ENCODE measurements around the gene NUP160. TPM values are rescaled to one million over a fixed set of nuclear protein-coding genes. Genes with fewer than 3 reads are reported as not detected.

The NUP160 gene
- polyA plus RNA-seq, 2 of the 4 experiments (the other 2 are of a cell fraction), result 34.9 to 70.4 TPM

DNA sequence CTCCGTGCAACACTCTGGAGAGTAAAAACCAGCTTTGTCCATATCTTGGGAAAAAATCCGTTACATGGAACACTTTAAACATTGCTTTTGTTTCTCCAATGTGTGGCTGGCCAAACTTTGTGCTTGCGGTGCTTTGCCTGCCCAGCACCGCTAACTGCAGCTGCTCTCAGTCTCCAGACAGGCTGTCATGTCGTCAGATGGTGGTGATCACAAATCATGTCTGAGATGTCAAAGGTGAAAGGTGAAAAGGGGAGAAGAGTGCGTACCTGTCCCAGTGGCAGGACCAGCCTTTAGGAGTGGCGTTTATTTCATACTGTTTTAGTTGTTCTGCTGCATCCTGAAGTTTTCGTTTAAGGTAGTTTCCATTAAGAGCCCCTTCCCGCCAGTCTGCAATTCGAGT lies 115.9 kb downstream of the NUP160 start:
- ATAC-seq (no peak), FAIRE-seq (no peak), DNase-seq (ENCODE audit: low read depth in 1 of 2, low spot score in 1 of 2) (no peak)
- Histone ChIP-seq H3K27ac (no peak overlapping the region), H3K4me2 (no peak overlapping the region), H3K4me3 (no peak overlapping the region), H3K4me1 (no peaks in the 10 kb centered on the region), H3K9me3 (no peaks in the 10 kb centered on the region)
- WGBS (ENCODE audit: missing lambda C conversion rate), result 93% methylated on average over 10 of the region's 10 CpGs
- ChIA-PET POLR2A (no interaction called here), CTCF (no interaction called here)
- TF ChIP-seq, protein P1, sequence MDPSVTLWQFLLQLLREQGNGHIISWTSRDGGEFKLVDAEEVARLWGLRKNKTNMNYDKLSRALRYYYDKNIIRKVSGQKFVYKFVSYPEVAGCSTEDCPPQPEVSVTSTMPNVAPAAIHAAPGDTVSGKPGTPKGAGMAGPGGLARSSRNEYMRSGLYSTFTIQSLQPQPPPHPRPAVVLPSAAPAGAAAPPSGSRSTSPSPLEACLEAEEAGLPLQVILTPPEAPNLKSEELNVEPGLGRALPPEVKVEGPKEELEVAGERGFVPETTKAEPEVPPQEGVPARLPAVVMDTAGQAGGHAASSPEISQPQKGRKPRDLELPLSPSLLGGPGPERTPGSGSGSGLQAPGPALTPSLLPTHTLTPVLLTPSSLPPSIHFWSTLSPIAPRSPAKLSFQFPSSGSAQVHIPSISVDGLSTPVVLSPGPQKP (IDR thresholded peaks at IDR 0.05; ENCODE audit: low read depth, low read length), result no peak
- TF ChIP-seq SMC3 (IDR thresholded peaks at IDR 0.05) (no peak), ESRRA (IDR thresholded peaks at IDR 0.05; ENCODE audit: borderline replicate concordance, low read length) (no peak), TP53 (CRISPR knock-in tag; IDR thresholded peaks at IDR 0.05) (no peak), JUNB (IDR thresholded peaks at IDR 0.05) (no peak), MAZ (IDR thresholded peaks at IDR 0.05; ENCODE audit: borderline replicate concordance, low read depth, low read length) (no peak), TFCP2L1 (CRISPR knock-in tag; IDR thresholded peaks at IDR 0.05) (no peak), BHLHE40 (IDR thresholded peaks at IDR 0.05; ENCODE audit: low read depth, low read length) (no peak), HOXB13 (CRISPR knock-in tag; IDR thresholded peaks at IDR 0.05; ENCODE audit: low read depth) (no peak), NR3C1 (IDR thresholded peaks at IDR 0.05) (no peak), ZSCAN20 (CRISPR knock-in tag; IDR thresholded peaks at IDR 0.05) (no peak), ZFP36 (IDR thresholded peaks at IDR 0.05; ENCODE audit: borderline replicate concordance, partially characterized antibody) (no peak), ZC3H11A (IDR thresholded peaks at IDR 0.05) (no peak), FOSL2 (IDR thresholded peaks at IDR 0.05) (no peak), FOSL2 (CRISPR knock-in tag; IDR thresholded peaks at IDR 0.05) (no peak), RCOR1 (IDR thresholded peaks at IDR 0.05; ENCODE audit: low read depth, low read length) (no peak)
- TF ChIP-seq, protein P2, sequence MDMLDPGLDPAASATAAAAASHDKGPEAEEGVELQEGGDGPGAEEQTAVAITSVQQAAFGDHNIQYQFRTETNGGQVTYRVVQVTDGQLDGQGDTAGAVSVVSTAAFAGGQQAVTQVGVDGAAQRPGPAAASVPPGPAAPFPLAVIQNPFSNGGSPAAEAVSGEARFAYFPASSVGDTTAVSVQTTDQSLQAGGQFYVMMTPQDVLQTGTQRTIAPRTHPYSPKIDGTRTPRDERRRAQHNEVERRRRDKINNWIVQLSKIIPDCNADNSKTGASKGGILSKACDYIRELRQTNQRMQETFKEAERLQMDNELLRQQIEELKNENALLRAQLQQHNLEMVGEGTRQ (IDR thresholded peaks at IDR 0.05), result no peak
- TF ChIP-seq, protein P3, sequence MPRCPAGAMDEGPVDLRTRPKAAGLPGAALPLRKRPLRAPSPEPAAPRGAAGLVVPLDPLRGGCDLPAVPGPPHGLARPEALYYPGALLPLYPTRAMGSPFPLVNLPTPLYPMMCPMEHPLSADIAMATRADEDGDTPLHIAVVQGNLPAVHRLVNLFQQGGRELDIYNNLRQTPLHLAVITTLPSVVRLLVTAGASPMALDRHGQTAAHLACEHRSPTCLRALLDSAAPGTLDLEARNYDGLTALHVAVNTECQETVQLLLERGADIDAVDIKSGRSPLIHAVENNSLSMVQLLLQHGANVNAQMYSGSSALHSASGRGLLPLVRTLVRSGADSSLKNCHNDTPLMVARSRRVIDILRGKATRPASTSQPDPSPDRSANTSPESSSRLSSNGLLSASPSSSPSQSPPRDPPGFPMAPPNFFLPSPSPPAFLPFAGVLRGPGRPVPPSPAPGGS (IDR thresholded peaks at IDR 0.05), result no peak
- TF ChIP-seq, protein P4, sequence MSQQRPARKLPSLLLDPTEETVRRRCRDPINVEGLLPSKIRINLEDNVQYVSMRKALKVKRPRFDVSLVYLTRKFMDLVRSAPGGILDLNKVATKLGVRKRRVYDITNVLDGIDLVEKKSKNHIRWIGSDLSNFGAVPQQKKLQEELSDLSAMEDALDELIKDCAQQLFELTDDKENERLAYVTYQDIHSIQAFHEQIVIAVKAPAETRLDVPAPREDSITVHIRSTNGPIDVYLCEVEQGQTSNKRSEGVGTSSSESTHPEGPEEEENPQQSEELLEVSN (IDR thresholded peaks at IDR 0.05; ENCODE audit: borderline replicate concordance, low read depth), result no peak
- TF ChIP-seq, protein P5, sequence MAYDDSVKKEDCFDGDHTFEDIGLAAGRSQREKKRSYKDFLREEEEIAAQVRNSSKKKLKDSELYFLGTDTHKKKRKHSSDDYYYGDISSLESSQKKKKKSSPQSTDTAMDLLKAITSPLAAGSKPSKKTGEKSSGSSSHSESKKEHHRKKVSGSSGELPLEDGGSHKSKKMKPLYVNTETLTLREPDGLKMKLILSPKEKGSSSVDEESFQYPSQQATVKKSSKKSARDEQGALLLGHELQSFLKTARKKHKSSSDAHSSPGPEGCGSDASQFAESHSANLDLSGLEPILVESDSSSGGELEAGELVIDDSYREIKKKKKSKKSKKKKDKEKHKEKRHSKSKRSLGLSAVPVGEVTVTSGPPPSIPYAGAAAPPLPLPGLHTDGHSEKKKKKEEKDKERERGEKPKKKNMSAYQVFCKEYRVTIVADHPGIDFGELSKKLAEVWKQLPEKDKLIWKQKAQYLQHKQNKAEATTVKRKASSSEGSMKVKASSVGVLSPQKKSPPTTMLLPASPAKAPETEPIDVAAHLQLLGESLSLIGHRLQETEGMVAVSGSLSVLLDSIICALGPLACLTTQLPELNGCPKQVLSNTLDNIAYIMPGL (CRISPR knock-in tag; IDR thresholded peaks at IDR 0.05; ENCODE audit: borderline replicate concordance), result no peak

DNA sequence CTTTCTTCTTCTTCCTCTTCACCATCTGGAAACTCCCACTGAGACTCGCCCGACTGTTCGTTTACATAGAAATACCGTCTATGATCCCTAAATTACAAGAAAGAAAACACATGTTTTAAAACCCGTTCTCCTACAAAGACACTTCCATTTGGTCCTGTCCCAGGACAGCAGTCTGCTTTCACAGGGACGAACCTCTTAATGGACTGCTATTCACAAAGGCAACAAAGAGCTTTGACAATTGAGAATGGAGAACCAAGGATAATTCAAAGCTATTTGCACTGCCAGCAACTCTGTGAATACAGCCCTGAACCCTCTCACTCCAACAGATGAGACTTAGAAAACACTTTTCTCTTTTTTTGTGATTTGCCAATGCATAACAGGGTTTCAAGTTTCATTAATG lies 116.7 kb downstream of the NUP160 start:
- ATAC-seq (no peak), FAIRE-seq (no peak), DNase-seq (ENCODE audit: low read depth in 1 of 2, low spot score in 1 of 2) (no peak)
- H3K9me3 ChIP-seq, result no peaks in the 10 kb centered on the region
- 71% methylated on average over 6 of the region's 6 CpGs for WGBS (ENCODE audit: missing lambda C conversion rate)
- ChIA-PET CTCF (no interaction called here), POLR2A (no interaction called here)
- no peaks in the 10 kb centered on the region for H3K4me1 ChIP-seq
- TF ChIP-seq HDAC2 (IDR thresholded peaks at IDR 0.05), result no peak
- TF ChIP-seq CBX8 (IDR thresholded peaks at IDR 0.05), result no peak
- TF ChIP-seq, protein P1 (IDR thresholded peaks at IDR 0.05; ENCODE audit: low read depth, low read length), result no peak
- TF ChIP-seq, protein P6, sequence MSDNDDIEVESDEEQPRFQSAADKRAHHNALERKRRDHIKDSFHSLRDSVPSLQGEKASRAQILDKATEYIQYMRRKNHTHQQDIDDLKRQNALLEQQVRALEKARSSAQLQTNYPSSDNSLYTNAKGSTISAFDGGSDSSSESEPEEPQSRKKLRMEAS (IDR thresholded peaks at IDR 0.05), result no peak
- TF ChIP-seq FOSL2 (IDR thresholded peaks at IDR 0.05), result no peak
- TF ChIP-seq FOSL2 (CRISPR knock-in tag; IDR thresholded peaks at IDR 0.05), result no peak
- TF ChIP-seq, protein P7, sequence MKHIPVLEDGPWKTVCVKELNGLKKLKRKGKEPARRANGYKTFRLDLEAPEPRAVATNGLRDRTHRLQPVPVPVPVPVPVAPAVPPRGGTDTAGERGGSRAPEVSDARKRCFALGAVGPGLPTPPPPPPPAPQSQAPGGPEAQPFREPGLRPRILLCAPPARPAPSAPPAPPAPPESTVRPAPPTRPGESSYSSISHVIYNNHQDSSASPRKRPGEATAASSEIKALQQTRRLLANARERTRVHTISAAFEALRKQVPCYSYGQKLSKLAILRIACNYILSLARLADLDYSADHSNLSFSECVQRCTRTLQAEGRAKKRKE (CRISPR knock-in tag; IDR thresholded peaks at IDR 0.05; ENCODE audit: low read depth), result no peak
- no peak for TF ChIP-seq NR3C1 (IDR thresholded peaks at IDR 0.05)
- no peak overlapping the region for H3K4me2 ChIP-seq
- H3K4me3 ChIP-seq, result no peak overlapping the region
- H3K27ac ChIP-seq, result no peak overlapping the region

Measured in A549 (cell line).